Measurements from ENCODE around the gene IFT74. TPM values are rescaled to one million over a fixed set of nuclear protein-coding genes. Genes with fewer than 3 reads are reported as not detected.
A peak's percentile ranks its signal among the peaks of the same experiment; 100 is the strongest.

The IFT74 gene
- total RNA-seq, 1 experiment from 2014 or later: 6.0 TPM

DNA sequence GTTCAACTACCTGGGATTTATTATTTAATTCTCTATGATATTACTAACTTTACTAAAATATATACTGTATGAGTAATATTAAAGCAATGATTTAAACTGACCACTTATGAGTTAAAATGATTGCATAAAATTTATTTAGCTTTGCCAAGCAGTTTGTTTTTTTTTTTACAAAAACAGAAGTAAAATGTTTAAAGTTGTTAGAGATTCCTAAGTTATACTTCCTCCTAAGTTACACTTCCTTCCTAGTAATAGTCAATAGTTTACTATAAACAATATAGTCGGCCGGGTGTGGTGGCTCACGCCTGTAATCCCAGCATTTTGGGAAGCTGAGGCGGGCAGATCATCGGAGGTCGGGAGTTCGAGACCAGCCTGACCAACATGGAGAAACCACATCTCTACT lies 73.0 kb downstream of the IFT74 start:
- H3K4me3 ChIP-seq: no peak overlapping the region
- H3K36me3 ChIP-seq: no peaks in the 10 kb centered on the region
- H3K4me1 ChIP-seq: no peaks in the 10 kb centered on the region
- no peak for DNase-seq
- H3K27ac ChIP-seq: no peak overlapping the region
- H3K27me3 ChIP-seq: no peaks in the 10 kb centered on the region
- H3K9me3 ChIP-seq (replicated peaks): no peaks in the 10 kb centered on the region

DNA sequence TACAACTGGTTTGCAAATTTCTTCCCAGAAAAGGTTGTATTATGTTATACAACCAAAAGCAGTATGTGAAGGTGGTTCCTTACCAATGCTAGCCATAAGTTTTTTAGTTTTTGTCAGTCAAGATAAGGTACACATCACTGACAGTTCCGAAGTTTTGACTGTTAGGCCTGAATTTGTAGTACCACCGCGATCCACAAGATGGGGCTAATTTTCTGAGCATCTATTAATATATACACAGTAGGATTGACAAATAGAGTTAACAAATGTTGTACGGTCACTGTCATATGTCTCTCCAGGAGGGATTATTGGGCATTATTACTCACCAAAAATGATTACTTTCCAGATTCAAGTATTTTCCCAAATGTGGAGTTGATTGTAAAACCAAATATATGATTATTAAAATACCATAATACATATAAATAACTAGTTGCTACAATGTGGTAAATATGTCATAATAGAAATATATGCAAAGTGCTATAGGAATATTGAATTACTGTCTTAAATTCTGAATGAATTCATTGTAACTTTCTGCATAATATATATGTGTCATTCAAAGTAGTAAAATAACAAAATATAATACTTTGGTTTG lies 77.7 kb downstream of the IFT74 start:
- DNase-seq: peak; percentile 38 to 65
- H3K27ac ChIP-seq: no peak overlapping the region

DNA sequence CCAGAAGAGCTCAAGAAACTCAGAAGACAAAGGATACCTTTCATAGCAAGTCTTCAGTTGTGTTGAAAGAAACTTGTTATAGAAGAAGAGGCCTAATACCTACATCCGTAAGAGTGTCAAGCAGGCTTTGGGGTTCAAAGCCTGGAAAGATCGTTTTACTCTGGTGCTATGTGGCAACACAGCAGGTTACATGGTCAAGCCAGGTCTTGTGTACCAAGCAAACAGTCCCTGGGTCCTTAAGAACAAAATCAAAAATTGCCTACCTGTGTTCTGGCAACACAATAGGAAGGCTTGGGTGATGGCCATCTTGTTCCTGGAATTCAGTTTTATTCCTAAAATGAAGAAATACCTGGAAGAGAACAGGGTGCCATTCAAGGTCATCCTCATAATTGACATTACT lies 81.3 kb downstream of the IFT74 start:
- Histone ChIP-seq H3K27ac (no peak overlapping the region), H3K9me3 (replicated peaks) (no peaks in the 10 kb centered on the region), H3K4me1 (no peaks in the 10 kb centered on the region), H3K27me3 (no peaks in the 10 kb centered on the region), H3K4me3 (no peak overlapping the region), H3K36me3 (no peaks in the 10 kb centered on the region)
- no peak for DNase-seq

More for the DNA sequence above, 77.7 kb downstream of the IFT74 start:
- H3K36me3 ChIP-seq: no peaks in the 10 kb centered on the region
- no peaks in the 10 kb centered on the region for H3K27me3 ChIP-seq
- H3K4me3 ChIP-seq: no peak overlapping the region
- H3K9me3 ChIP-seq (replicated peaks): no peaks in the 10 kb centered on the region
- no peaks in the 10 kb centered on the region for H3K4me1 ChIP-seq

DNA sequence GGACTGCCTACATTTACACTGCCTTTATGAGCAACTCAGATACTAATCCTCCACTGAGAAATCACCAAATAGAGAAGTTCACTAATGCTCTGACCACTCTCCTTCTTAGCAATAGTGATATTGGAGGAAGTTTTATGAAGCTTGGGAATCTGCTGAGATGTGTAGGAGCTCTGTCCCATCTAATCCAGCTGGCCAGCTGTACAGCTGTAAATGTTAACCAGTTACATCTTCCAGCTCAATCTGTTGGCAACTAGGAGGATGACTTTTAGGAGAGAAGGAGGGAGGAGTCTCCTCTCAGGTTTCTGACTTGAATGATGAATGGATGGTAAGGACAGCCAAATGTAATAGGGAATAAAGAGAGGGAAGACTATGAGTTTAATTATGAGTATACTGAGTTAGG lies 85.5 kb downstream of the IFT74 start:
- Histone ChIP-seq H3K27ac (no peak overlapping the region), H3K36me3 (no peaks in the 10 kb centered on the region), H3K4me1 (no peaks in the 10 kb centered on the region), H3K9me3 (replicated peaks) (no peaks in the 10 kb centered on the region), H3K27me3 (no peaks in the 10 kb centered on the region), H3K4me3 (no peak overlapping the region)
- no peak for DNase-seq

DNA sequence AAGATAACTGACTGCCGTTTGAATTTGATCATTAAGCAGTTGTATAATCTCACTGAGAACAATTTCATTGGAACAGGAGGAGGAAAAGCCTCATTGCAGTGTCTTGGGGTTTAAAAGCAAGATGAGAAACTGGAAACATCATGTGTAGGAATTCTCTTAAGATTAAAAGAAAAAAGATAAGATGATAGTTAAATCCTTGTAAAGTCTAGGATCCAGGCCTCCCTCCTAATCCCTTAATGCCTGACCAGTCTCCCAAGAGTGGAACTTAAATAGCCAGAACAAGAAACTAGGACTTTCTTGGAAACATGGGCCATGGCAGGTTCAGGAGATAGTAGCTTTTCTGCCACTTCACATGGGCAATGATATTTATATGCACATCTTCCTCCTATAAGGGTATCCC lies 86.3 kb downstream of the IFT74 start:
- H3K27ac ChIP-seq: no peak overlapping the region
- H3K36me3 ChIP-seq: no peaks in the 10 kb centered on the region
- no peak overlapping the region for H3K4me3 ChIP-seq
- no peaks in the 10 kb centered on the region for H3K27me3 ChIP-seq
- no peaks in the 10 kb centered on the region for H3K9me3 ChIP-seq (replicated peaks)
- H3K4me1 ChIP-seq: no peaks in the 10 kb centered on the region
- DNase-seq: no peak

DNA sequence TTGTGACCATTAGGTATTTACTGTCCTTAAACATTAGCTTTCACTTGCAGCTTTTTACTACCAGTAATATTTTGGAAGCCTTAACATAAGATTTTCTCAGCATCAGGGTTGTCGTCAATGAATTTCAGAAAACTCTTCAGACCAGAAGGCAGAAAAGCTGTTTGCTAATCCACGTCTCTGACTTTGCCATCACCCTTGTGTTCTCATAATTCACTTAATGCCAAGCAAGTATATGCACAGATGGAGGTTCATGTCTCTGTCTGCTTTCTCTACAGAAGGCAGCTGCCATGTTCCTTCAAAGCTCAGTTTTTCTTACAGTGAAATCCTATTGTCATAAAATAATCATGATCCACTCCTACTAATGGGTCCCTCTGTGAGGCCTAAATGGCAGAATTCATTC lies 87.0 kb downstream of the IFT74 start:
- no peaks in the 10 kb centered on the region for H3K27me3 ChIP-seq
- no peaks in the 10 kb centered on the region for H3K36me3 ChIP-seq
- peak in 1 of 2 experiments; percentile 2 for DNase-seq
- no peaks in the 10 kb centered on the region for H3K9me3 ChIP-seq (replicated peaks)
- no peaks in the 10 kb centered on the region for H3K4me1 ChIP-seq
- H3K27ac ChIP-seq: no peak overlapping the region
- no peak overlapping the region for H3K4me3 ChIP-seq

DNA sequence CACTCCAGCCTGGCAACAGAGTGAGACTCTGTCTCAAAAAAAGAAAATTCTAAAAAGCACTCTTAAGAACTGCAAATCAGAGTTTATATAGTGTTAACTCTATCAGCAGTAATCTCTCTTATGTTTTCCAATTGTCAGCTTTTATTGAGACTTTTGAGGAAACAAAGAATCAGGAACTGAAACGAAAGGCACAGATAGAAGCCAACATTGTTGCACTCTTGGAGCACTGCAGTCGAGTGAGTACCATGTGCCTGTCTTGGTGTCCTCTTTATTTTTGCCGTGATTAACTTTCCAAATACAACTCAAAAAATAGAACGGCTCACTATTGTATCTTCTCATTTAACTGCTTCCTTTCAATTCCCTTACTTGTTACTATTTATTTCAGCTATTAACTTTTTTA lies 90.9 kb downstream of the IFT74 start:
- Histone ChIP-seq H3K4me3 (no peak overlapping the region), H3K27ac (no peak overlapping the region), H3K4me1 (no peaks in the 10 kb centered on the region), H3K9me3 (replicated peaks) (no peaks in the 10 kb centered on the region), H3K36me3 (no peaks in the 10 kb centered on the region), H3K27me3 (no peaks in the 10 kb centered on the region)
- no peak for DNase-seq

DNA sequence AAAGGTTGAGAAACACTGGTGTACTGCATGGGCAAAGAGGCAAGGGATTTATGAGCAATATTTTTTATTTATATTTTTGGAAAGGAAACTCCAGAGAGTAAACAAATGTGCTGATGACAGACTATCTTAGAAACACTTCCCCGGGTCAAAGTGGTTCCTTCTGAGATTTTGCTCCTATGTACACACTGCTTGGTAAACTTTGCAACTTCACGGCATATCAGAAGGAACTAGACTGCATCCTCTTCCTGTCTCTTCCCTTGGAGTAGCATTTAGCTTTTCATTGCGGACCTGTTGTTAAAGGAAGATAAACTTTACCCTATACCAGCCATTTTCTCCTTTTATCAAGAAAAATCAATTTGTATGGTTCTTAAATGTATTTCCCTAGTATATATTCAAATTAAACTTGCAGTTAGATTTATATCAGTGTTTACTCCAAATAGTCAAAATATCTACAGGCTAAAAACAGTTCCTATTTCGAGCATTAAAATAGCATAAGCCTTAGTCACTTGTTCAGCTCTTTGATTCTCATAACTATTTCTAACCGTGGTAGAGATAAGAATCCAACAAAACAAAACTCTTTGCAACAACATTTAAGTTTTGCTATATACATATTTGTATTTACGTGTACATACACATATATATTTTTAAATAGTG lies 97.3 kb downstream of the IFT74 start:
- H3K4me1 ChIP-seq: no peaks in the 10 kb centered on the region
- no peak overlapping the region for H3K4me3 ChIP-seq
- no peaks in the 10 kb centered on the region for H3K27me3 ChIP-seq
- no peak overlapping the region for H3K27ac ChIP-seq
- H3K9me3 ChIP-seq (replicated peaks): no peaks in the 10 kb centered on the region
- DNase-seq: no peak
- H3K36me3 ChIP-seq: no peaks in the 10 kb centered on the region

DNA sequence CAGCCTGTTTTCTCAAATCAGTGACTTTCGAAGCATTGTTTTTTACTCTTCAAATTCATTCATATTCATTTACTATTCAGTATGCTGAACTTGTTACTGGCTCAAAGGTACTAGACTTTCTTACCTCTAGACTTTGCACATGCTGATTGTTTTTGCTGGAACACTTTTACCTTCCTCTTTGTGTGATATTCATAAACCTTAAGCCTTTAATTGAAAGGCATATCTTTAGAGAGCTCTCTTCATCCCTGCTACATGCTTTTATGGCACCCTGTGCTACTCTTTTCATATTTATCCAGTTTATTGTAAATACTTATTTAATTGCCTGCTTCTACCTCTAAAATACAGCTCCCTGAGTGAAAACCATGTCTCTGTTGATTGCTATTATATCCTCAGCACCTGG lies 97.9 kb downstream of the IFT74 start:
- no peak for DNase-seq
- Histone ChIP-seq H3K4me1 (no peaks in the 10 kb centered on the region), H3K27me3 (no peaks in the 10 kb centered on the region), H3K27ac (no peak overlapping the region), H3K9me3 (replicated peaks) (no peaks in the 10 kb centered on the region), H3K36me3 (no peaks in the 10 kb centered on the region), H3K4me3 (no peak overlapping the region)

DNA sequence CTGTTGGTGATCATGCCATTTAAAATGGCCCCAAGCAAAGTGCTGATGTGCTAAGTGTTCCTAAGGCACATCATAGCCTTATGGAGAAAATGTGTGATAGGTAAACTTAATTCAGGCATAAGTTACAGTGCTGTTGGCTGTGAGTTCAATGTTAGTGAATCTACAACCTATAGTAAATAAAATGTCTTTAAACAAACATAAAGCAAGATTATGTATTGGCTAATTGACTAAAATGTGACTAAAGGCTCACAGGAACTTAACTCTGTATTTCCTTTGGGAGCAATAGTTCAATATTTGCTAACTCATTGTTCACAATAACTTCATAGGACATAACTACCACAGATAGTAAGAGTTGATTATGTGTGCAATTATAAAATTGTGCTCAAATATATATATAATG lies 98.6 kb downstream of the IFT74 start:
- H3K4me1 ChIP-seq: no peaks in the 10 kb centered on the region
- no peaks in the 10 kb centered on the region for H3K36me3 ChIP-seq
- no peak for DNase-seq
- no peak overlapping the region for H3K27ac ChIP-seq
- H3K4me3 ChIP-seq: no peak overlapping the region
- H3K9me3 ChIP-seq (replicated peaks): no peaks in the 10 kb centered on the region
- H3K27me3 ChIP-seq: no peaks in the 10 kb centered on the region

DNA sequence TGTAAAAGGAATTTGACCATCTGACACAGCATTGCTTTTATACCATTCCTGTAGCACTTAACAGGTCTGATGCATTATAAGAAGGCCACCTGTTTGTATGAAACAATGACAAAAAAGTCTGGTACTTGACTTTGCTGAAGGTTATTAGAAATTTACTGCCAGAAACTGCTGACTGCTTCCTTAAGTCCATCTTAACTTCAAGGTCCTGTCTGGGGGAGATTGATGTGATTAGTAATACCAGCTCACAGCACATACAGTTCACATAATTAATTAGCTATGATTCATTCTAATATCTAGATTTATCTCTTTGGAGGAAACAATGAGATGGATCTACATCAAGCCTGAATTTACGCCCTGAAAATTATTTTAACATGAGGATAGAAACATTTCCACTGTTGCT lies 103.2 kb downstream of the IFT74 start:
- H3K4me1 ChIP-seq: no peaks in the 10 kb centered on the region

DNA sequence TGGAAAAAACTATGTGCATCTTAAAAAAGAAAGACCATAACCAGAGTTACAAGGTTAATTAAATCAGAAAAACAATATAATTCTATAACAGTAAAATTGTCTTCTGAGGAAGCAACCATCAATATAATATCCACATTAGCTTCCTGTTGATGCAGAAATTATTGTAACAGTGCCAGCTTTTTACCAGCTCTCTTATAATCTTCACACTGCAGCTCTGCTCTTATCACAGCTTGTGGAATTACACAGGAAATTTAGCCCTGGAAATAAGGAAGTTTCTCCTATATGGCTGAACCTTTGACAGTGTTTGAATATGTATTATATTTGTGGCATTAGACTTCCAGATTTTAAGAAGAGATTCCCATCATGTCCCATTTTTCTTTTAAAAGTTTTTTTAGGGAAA lies 103.7 kb downstream of the IFT74 start:
- Histone ChIP-seq H3K27me3 (no peaks in the 10 kb centered on the region), H3K9me3 (replicated peaks) (no peaks in the 10 kb centered on the region), H3K27ac (no peak overlapping the region), H3K36me3 (no peaks in the 10 kb centered on the region), H3K4me3 (no peak overlapping the region), H3K4me1 (no peaks in the 10 kb centered on the region)
- DNase-seq: no peak

More for the DNA sequence above, 103.2 kb downstream of the IFT74 start:
- H3K4me3 ChIP-seq: no peak overlapping the region
- DNase-seq: no peak
- H3K27me3 ChIP-seq: no peaks in the 10 kb centered on the region
- H3K9me3 ChIP-seq (replicated peaks): no peaks in the 10 kb centered on the region
- H3K36me3 ChIP-seq: no peaks in the 10 kb centered on the region
- no peak overlapping the region for H3K27ac ChIP-seq

DNA sequence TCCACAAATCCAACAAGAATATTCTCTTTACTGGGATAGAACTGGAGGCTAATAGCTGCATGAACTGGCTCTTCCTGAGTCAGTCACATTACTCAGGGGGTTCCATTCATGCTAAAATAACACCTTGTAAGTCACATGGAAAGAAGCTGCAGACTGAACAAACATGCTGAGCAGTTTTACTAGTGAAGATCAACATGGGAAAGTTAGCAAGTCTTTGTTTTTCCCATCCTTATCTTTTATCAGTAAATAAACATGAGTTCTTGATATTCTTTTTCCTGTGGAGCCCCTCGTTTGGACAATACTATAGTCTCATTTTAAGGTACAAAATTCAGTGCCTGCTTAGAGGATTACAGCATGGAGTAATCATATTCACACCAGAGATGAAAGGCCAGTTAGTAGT lies 109.1 kb downstream of the IFT74 start:
- Histone ChIP-seq H3K36me3 (no peaks in the 10 kb centered on the region), H3K9me3 (replicated peaks) (no peaks in the 10 kb centered on the region), H3K27ac (no peak overlapping the region), H3K4me3 (no peak overlapping the region), H3K4me1 (no peaks in the 10 kb centered on the region), H3K27me3 (no peaks in the 10 kb centered on the region)
- DNase-seq: no peak

DNA sequence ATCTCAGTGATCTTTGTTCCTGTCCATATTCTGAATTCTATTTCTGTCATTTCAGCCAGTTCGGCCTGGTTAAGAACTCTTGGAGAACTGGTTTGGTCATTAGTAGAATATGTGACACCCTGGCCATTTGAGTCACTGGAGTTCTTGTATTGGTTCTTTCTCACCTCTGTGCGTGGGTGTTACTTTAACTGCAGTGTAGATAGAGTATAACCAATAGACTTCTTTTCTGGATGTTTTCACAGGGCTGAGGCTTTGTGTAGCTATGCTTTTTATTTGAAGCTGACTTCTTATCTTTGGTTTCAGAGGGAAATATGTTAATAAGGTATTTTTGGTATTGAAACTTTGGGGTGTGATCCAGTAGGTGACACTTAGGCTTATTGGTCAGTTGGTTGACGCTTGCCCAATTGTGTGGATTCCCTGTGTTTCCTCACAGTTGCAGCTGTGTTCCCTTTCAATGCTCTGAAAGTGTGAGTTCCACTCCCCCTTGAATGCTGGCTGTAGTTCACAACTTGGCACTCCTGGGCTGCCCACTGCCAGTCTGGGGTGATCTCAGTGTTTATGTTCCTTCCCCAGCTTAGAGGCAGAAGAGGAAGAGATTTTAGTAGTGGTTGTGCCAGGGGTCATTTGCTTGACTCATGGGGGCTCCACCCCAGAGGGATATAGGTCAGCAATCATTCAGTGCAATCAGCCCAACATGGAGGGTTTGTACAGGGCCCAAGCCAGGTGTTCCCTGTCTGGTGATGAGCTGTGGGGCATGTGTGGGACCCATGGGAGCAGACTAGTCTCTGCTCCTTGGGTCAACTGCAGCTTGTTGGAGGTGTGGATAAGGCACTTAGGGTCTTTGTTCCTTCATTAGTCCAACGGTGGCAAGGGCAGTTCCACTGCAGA lies 117.9 kb downstream of the IFT74 start:
- H3K4me1 ChIP-seq: no peaks in the 10 kb centered on the region
- no peaks in the 10 kb centered on the region for H3K27me3 ChIP-seq
- DNase-seq: no peak
- no peaks in the 10 kb centered on the region for H3K9me3 ChIP-seq (replicated peaks)
- H3K4me3 ChIP-seq: no peak overlapping the region
- H3K27ac ChIP-seq: no peak overlapping the region
- no peaks in the 10 kb centered on the region for H3K36me3 ChIP-seq

DNA sequence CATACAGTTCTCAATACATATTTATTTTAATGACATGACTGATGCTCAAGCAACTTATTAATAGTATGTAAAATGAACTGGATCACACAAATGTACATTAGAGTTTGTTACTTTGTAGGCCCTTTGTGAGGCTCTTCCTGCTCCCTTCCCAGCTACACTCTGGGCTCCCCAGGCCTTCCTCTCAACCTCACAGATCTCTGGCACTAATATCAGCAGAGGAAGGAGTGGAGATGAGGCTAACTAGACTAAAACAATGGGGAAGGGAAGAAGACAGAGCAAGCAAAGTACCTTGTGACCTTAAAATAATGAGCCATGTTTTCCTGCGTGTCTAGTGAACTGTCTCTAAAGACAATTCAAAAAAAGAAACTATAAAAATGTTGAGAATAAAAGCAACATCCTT lies 122.5 kb downstream of the IFT74 start:
- no peaks in the 10 kb centered on the region for H3K36me3 ChIP-seq
- no peak overlapping the region for H3K4me3 ChIP-seq
- no peak overlapping the region for H3K27ac ChIP-seq
- H3K4me1 ChIP-seq: no peaks in the 10 kb centered on the region
- DNase-seq: no peak
- no peaks in the 10 kb centered on the region for H3K27me3 ChIP-seq
- H3K9me3 ChIP-seq (replicated peaks): no peaks in the 10 kb centered on the region
